Measurements from ENCODE around the gene ENTREP3. TPM values are rescaled to one million over a fixed set of nuclear protein-coding genes. Genes with fewer than 3 reads are reported as not detected.

ENTREP3 gene
- total RNA-seq, 2 experiments from 2014 or later, result 41.1 to 42.2 TPM

Other genes starting within 250 kb of the ENTREP3 start
- under 1 TPM; 0.20 to 0.36 TPM for gene DCST2, start 221.7 kb downstream of the ENTREP3 start, total RNA-seq
- not detected for gene DCST1, start 221.7 kb downstream of the ENTREP3 start, total RNA-seq
- gene ADAM15, start 204.2 kb downstream of the ENTREP3 start, total RNA-seq, result 10 to 100 TPM; 36.4 to 37.2 TPM
- 1 to 10 TPM; 7.1 to 7.8 TPM for gene EFNA4, start 191.7 kb downstream of the ENTREP3 start, total RNA-seq
- gene EFNA3, start 176.6 kb downstream of the ENTREP3 start, total RNA-seq, result 1 to 10 TPM; 5.1 to 8.6 TPM
- under 1 TPM; 0.59 to 0.60 TPM for gene EFNA1, start 127.6 kb downstream of the ENTREP3 start, total RNA-seq
- gene SLC50A1, start 119.6 kb downstream of the ENTREP3 start, total RNA-seq, result 10 to 100 TPM; 59.7 to 64.0 TPM
- 10 to 100 TPM; 37.1 to 38.1 TPM for gene DPM3, start 115.0 kb downstream of the ENTREP3 start, total RNA-seq
- 100 to 1,000 TPM; 124 to 125 TPM for gene KRTCAP2, start 82.2 kb downstream of the ENTREP3 start, total RNA-seq
- gene TRIM46, start 81.6 kb downstream of the ENTREP3 start, total RNA-seq, result 1 to 10 TPM; 5.8 to 6.1 TPM
- 10 to 100 TPM; 11.1 to 12.0 TPM for gene THBS3, start 47.6 kb downstream of the ENTREP3 start, total RNA-seq
- gene MTX1, start 46.8 kb downstream of the ENTREP3 start, total RNA-seq, result 10 to 100 TPM; 59.2 to 61.0 TPM
- 10 to 100 TPM; 81.3 to 97.2 TPM for gene SCAMP3, start 6.9 kb upstream of the ENTREP3 start, total RNA-seq
- 10 to 100 TPM; 80.6 to 85.4 TPM for gene CLK2, start 18.0 kb upstream of the ENTREP3 start, total RNA-seq
- gene HCN3, start 22.0 kb upstream of the ENTREP3 start, total RNA-seq, result 1 to 10 TPM; 1.5 TPM
- not detected for gene PKLR, start 46.0 kb upstream of the ENTREP3 start, total RNA-seq
- 100 to 1,000 TPM; 293 to 316 TPM for gene FDPS, start 53.4 kb upstream of the ENTREP3 start, total RNA-seq
- gene RUSC1, start 65.4 kb upstream of the ENTREP3 start, total RNA-seq, result 10 to 100 TPM; 21.2 to 21.6 TPM